ENCODE results near the gene CD4. TPM values are rescaled to one million over a fixed set of nuclear protein-coding genes. Genes with fewer than 3 reads are reported as not detected.
A peak's percentile ranks its signal among the peaks of the same experiment; 100 is the strongest.

Gene CD4
- total RNA-seq, 3 donors from 2014 or later, result 8.9 to 16.5 (median 14.8) TPM

DNA sequence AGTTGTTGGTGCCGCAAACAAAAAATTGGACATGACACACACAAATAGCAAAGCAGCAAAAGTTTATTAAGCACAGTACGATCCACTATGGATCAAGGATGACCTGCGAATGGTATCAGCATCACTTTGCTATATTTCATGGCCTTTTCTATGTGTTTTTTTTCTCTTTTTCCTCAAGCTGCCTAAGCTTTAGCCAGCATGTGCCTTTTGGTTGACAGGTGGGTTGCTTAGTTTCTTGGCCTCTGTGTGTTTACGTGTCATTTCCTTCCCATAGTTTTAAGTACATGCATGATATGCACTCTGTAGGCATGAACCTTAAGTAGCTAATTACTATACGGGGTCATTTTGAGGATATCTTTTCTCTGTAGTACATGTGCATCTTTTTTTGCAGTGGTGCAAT is 9.8 kb downstream of the CD4 start:
- intact Hi-C loops (cut with DNase I, micrococcal nuclease), result no loop called here
- Histone ChIP-seq H3K4me3 (no peak overlapping the region), H3K36me3 (ENCODE audit: low read depth) (no peaks in the 10 kb centered on the region), H3K9me3 (no peaks in the 10 kb centered on the region), H3K4me1 (ENCODE audit: low read depth) (no peaks in the 10 kb centered on the region)
- ATAC-seq, result no peak
- no peak for DNase-seq
- TF ChIP-seq, protein P1, sequence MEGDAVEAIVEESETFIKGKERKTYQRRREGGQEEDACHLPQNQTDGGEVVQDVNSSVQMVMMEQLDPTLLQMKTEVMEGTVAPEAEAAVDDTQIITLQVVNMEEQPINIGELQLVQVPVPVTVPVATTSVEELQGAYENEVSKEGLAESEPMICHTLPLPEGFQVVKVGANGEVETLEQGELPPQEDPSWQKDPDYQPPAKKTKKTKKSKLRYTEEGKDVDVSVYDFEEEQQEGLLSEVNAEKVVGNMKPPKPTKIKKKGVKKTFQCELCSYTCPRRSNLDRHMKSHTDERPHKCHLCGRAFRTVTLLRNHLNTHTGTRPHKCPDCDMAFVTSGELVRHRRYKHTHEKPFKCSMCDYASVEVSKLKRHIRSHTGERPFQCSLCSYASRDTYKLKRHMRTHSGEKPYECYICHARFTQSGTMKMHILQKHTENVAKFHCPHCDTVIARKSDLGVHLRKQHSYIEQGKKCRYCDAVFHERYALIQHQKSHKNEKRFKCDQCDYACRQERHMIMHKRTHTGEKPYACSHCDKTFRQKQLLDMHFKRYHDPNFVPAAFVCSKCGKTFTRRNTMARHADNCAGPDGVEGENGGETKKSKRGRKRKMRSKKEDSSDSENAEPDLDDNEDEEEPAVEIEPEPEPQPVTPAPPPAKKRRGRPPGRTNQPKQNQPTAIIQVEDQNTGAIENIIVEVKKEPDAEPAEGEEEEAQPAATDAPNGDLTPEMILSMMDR (IDR thresholded peaks at IDR 0.05), result no peak

DNA sequence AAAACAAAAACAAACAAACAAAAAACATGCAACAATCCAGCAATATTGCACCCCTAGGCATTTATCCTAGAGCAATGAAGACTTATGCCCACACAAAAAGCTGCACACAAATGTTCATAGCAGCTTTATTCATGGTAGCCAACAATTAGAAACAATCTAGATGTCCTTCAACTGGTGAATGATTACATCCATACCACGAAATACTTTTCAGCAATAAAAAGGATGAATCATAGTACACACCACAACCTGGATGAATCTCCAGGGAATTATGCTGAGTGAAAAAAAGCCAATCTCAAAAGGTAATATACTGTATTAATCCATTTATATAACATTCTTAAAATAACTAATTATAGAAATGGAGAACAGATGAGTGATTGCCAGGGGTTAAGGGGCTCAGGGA is 17.8 kb downstream of the CD4 start:
- H3K9me3 ChIP-seq, result no peaks in the 10 kb centered on the region
- TF ChIP-seq, protein P1 (IDR thresholded peaks at IDR 0.05), result no peak
- H3K4me1 ChIP-seq (ENCODE audit: low read depth), result no peaks in the 10 kb centered on the region
- H3K4me3 ChIP-seq, result no peak overlapping the region
- DNase-seq (no peak), ATAC-seq (peak; percentile 44)
- H3K36me3 ChIP-seq (ENCODE audit: low read depth), result no peaks in the 10 kb centered on the region
- intact Hi-C loops (cut with DNase I, micrococcal nuclease), result no loop called here

DNA sequence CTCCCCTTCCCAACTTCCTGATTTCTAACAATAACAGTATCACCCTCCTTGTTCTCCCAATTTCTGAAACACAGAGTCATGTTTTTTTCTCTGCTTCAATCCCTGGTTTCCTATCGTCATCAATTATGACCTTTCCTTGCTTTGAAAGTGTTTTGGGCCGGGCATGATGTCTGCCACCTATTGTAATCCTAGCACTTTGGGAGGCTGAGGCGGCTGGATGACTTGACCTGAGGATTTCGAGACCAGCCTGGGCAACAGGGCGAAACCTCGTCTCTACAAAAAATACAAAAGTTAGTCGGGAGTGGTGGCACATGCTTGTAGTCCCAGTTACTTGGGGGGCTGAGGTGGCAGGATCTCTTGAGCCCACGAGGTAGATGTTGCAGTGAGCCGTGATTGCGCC is 19.7 kb downstream of the CD4 start:
- intact Hi-C loops (cut with DNase I, micrococcal nuclease), result no loop called here
- TF ChIP-seq, protein P1 (IDR thresholded peaks at IDR 0.05), result no peak
- H3K4me3 ChIP-seq, result no peak overlapping the region
- ATAC-seq, result no peak
- H3K9me3 ChIP-seq, result no peaks in the 10 kb centered on the region
- no peaks in the 10 kb centered on the region for H3K4me1 ChIP-seq (ENCODE audit: low read depth)
- no peak for DNase-seq
- H3K36me3 ChIP-seq (ENCODE audit: low read depth), result no peaks in the 10 kb centered on the region

DNA sequence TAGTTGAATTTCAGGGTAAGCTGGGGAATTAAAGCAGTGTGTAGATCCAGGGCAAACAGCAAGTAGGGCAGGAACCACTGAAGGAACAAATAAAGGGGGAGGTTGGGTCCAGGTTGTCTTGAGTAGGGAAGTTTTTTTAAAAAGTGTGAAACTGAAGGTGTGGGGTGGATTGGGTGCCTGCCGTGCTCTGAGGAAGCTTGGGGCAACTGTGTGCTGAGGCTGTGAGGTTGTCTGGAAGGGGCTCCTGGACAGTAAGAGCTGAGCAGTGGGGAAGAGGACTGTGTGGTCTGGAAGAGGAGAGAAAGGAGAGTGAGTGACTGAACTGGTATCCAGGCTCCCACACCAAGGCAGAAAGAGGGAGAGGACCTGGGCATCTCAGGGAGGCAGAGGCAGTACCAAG is 21.4 kb downstream of the CD4 start:
- Histone ChIP-seq H3K4me3 (no peak overlapping the region), H3K9me3 (no peaks in the 10 kb centered on the region), H3K4me1 (ENCODE audit: low read depth) (no peaks in the 10 kb centered on the region), H3K36me3 (ENCODE audit: low read depth) (no peaks in the 10 kb centered on the region)
- intact Hi-C loops (cut with DNase I, micrococcal nuclease), result no loop called here
- TF ChIP-seq, protein P1 (IDR thresholded peaks at IDR 0.05), result no peak
- DNase-seq, result no peak
- ATAC-seq, result no peak

DNA sequence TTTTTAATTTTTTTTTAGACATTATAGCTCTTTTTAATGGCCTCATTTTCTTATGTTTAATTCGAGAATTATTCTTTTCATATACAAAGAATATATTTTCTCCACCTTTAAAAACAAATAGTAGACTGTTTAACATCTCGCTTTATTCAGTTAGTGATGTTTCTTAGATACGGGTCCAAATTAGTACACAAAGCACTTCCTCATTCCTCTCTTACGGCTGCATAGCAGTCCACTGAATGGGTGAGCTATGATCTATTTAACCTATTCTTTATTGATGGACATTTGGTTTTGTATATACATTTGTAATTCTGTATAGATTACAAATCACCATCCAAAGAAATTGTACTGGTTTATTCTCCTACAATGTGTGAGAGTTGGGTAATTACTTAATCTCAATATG is 24.0 kb downstream of the CD4 start:
- H3K4me3 ChIP-seq, result no peak overlapping the region
- intact Hi-C loops (cut with DNase I, micrococcal nuclease), result no loop called here

More for the DNA sequence above, 24.0 kb downstream of the CD4 start:
- no peak for DNase-seq
- TF ChIP-seq, protein P1 (IDR thresholded peaks at IDR 0.05), result no peak
- ATAC-seq, result no peak
- Histone ChIP-seq H3K9me3 (no peaks in the 10 kb centered on the region), H3K4me1 (ENCODE audit: low read depth) (no peaks in the 10 kb centered on the region), H3K36me3 (ENCODE audit: low read depth) (no peaks in the 10 kb centered on the region)

Data from mucosa of descending colon (tissue), 3 donors.